OCI-LY3 (cell line): Measurements from ENCODE around the gene SLC35F2.
"Not testable (repeated sequence)": the region's sequence is repeated elsewhere in the genome, so short reads cannot be mapped to it uniquely, and the experiment has no call there.

ENCODE experiments used
- H2AFZ ChIP-seq: fragments of 200-600, 300-600 bp; shearing (Covaris generic); 2 replicates; pipeline ENCODE4 v1.6.0; 2014; ENCODE audit warnings: antibody characterized with exemption, low read depth, low read length
- H3K27ac ChIP-seq: fragments of 200-600, 300-600 bp; sonication (generic); 2 replicates; pipeline ENCODE4 v1.5.1; 2014; ENCODE audit warnings: mild to moderate bottlenecking, low read length, moderate library complexity, mixed read lengths
- H3K27me3 ChIP-seq: fragments of 200-600, 300-600 bp; sonication (generic); 2 replicates; pipeline ENCODE4 v1.6.1; 2014; ENCODE audit warnings: low read depth, low read length, mixed read lengths
- H3K36me3 ChIP-seq: fragments of 200-600, 300-600 bp; sonication (generic); replicated peaks from 2 replicates; pipeline ENCODE3; 2014; ENCODE audit warnings: low read depth, low read length, mixed read lengths
- H3K4me1 ChIP-seq: fragments of 300-600, 200-600 bp; sonication (generic); 2 replicates; pipeline ENCODE4 v1.6.1; 2014; ENCODE audit warnings: low read length, mixed read lengths
- H3K4me2 ChIP-seq: fragments of 200-600, 300-600 bp; sonication (generic); 2 replicates; pipeline ENCODE4 v1.6.1; 2014; ENCODE audit warnings: low read length, mixed read lengths
- H3K4me3 ChIP-seq: fragments of 300-600, 200-600 bp; sonication (generic); 2 replicates; pipeline ENCODE4 v1.5.1; 2014; ENCODE audit warnings: antibody characterized with exemption, mild to moderate bottlenecking, low read length, moderate library complexity
- H3K79me2 ChIP-seq: fragments of 300-600, 200-600 bp; shearing (Covaris generic); 2 replicates; pipeline ENCODE4 v1.6.1; 2014; ENCODE audit warnings: mild to moderate bottlenecking, low read length, mixed read lengths
- H3K9ac ChIP-seq: fragments of 300-600, 200-600 bp; shearing (Covaris generic); 2 replicates; pipeline ENCODE4 v1.6.0; 2014; ENCODE audit warnings: mild to moderate bottlenecking, low read length, moderate library complexity
- H3K9me3 ChIP-seq: fragments of 200-600, 300-600 bp; shearing (Covaris generic); 2 replicates; pipeline ENCODE4 v1.6.1; 2014; ENCODE audit warnings: low read length, mixed read lengths; ENCODE audit not compliant: insufficient read depth
- H4K20me1 ChIP-seq: fragments of 200-600, 300-600 bp; sonication (generic); 2 replicates; pipeline ENCODE4 v1.6.1; 2016; ENCODE audit warnings: low read length, mixed read lengths; ENCODE audit not compliant: insufficient read depth
- EZH2phosphoT487 ChIP-seq: fragments of 200-600 bp; shearing (Covaris generic); IDR thresholded peaks from 2 replicates; pipeline ENCODE4 v1.6.1; 2018; ENCODE audit warnings: antibody characterized with exemption, mixed run types, low read depth
- TF ChIP-seq, protein P1 (sequence below): fragments of 200-600, 300-600 bp; sonication (generic); IDR thresholded peaks from 2 replicates; pipeline ENCODE4 v1.5.1; 2014; ENCODE audit warnings: antibody characterized with exemption, low read length, low read depth

Gene SLC35F2

DNA sequence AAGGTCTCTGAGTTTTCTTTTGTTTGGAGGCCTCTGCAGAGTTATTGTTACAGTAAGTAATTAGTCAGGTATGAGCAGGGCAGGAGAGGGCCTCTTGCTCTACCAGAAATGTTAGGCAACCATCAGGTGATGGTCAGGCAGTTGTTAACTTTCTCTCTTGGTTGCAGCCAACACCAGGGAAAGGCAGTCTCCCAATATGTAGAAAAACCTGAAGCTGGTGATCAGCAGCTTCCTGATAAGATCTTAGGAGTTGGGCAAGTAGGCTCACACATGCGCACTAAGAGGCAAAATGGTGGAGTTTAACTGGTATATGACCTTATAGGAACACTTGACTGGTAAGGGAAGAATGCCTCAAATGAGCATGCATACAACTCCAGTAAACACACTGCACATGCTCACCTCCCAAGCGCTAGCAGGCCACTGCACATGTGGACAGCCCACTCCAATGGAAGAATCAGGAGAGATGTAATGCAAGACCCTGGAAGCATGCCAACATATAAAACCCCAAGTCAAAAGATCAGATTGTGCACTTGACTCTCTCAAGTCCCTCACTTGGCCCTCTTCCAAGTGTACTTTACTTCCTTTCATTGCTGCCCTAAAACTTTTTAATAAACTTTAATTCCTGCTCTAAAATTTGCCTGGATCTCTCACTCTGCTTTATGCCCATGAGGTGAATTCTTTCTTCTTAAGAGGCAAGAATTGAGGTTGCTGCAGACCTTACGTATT lies 23.7 kb upstream of the SLC35F2 start:
- no peaks in the 10 kb centered on the region for H3K79me2 ChIP-seq
- H3K27me3 ChIP-seq = no peaks in the 10 kb centered on the region
- no peaks in the 10 kb centered on the region for H3K36me3 ChIP-seq
- TF ChIP-seq, protein P1, sequence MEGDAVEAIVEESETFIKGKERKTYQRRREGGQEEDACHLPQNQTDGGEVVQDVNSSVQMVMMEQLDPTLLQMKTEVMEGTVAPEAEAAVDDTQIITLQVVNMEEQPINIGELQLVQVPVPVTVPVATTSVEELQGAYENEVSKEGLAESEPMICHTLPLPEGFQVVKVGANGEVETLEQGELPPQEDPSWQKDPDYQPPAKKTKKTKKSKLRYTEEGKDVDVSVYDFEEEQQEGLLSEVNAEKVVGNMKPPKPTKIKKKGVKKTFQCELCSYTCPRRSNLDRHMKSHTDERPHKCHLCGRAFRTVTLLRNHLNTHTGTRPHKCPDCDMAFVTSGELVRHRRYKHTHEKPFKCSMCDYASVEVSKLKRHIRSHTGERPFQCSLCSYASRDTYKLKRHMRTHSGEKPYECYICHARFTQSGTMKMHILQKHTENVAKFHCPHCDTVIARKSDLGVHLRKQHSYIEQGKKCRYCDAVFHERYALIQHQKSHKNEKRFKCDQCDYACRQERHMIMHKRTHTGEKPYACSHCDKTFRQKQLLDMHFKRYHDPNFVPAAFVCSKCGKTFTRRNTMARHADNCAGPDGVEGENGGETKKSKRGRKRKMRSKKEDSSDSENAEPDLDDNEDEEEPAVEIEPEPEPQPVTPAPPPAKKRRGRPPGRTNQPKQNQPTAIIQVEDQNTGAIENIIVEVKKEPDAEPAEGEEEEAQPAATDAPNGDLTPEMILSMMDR = no peak
- no peak for TF ChIP-seq EZH2phosphoT487
- no peaks in the 10 kb centered on the region for H4K20me1 ChIP-seq
- H3K4me1 ChIP-seq = no peaks in the 10 kb centered on the region
- H2AFZ ChIP-seq = no peak overlapping the region
- no peak overlapping the region for H3K4me2 ChIP-seq
- H3K9me3 ChIP-seq = no peaks in the 10 kb centered on the region
- no peak overlapping the region for H3K9ac ChIP-seq
- H3K27ac ChIP-seq = no peak overlapping the region
- no peak overlapping the region for H3K4me3 ChIP-seq

DNA sequence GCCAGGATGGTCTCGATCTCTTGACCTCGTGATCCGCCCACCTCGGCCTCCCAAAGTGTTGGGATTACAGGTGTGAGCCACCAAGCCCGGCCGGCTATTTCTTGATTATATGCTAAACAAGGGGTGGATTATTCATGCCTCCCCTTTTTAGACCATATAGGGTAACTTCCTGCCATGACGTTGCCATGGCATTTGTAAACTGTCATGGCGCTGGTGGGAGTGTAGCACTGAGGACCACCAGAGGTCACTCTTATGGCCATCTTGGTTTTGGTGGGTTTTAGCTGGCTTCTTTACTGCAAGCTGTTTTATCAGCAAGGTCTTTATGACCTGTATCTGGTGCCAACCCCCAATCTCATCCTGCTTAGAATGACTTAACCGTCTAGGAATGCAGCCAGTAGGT lies 22.9 kb upstream of the SLC35F2 start:
- not testable (repeated sequence) for H3K4me3 ChIP-seq, H3K4me2 ChIP-seq, H3K27me3 ChIP-seq, H4K20me1 ChIP-seq, H3K9me3 ChIP-seq, H3K4me1 ChIP-seq, H3K36me3 ChIP-seq, H3K9ac ChIP-seq, H3K27ac ChIP-seq, H3K79me2 ChIP-seq, H2AFZ ChIP-seq

DNA sequence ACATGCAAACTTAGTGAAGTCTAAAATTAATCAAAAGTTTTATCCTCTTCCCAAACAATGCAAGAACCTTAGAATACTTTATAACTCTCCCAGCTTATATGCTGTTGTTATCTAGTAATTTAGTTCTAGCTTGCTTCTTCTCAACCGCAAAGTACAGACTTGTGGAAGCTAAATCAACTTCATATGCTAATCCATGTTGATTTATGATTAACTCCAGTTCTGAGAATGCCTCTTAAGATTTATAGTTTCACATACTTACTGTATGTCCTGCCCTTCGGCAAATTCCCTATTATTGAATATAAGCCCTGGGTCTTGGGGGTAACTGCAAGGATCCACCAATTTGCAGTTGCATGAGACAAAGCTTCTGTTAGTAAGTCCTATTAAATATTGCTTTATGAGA lies 17.6 kb upstream of the SLC35F2 start:
- Histone ChIP-seq H3K9ac (no peak overlapping the region), H3K36me3 (no peaks in the 10 kb centered on the region), H4K20me1 (no peaks in the 10 kb centered on the region), H3K79me2 (no peaks in the 10 kb centered on the region), H3K4me3 (no peak overlapping the region), H3K4me1 (no peaks in the 10 kb centered on the region), H3K27ac (no peak overlapping the region), H3K4me2 (no peak overlapping the region), H3K9me3 (no peaks in the 10 kb centered on the region), H2AFZ (no peak overlapping the region), H3K27me3 (no peaks in the 10 kb centered on the region)
- TF ChIP-seq, protein P1 = no peak
- no peak for TF ChIP-seq EZH2phosphoT487

DNA sequence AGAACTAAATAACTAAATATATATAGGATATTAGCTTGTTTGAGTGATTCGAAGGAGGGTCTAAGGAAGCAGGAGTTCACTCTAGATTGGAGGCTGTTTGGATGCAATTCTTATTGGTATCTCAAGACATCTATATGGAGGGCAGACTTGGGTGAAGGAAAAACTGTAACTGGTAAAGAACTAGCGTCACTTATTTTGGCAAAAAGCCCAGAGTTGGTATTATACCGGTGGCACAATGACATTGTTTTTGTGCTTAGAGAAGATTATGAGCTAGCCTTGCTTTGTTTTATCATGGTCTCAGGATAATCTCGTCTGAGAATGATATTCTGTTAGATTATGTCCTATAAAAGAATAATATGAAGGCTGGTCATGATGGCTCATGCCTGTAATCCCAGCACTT lies 6.0 kb upstream of the SLC35F2 start:
- Histone ChIP-seq H3K36me3 (no peaks in the 10 kb centered on the region), H3K4me2 (peak overlapping the region; percentile 70), H3K79me2 (no peaks in the 10 kb centered on the region), H3K4me3 (no peak overlapping the region), H3K27ac (peak overlapping the region; percentile 53), H2AFZ (peak overlapping the region; percentile 84), H3K27me3 (no peaks in the 10 kb centered on the region), H3K9me3 (no peaks in the 10 kb centered on the region), H4K20me1 (no peaks in the 10 kb centered on the region), H3K4me1 (peaks cover 21% of the 10 kb centered on the region), H3K9ac (peak overlapping the region; percentile 37; the same call in 1 of the 2 replicates)
- TF ChIP-seq EZH2phosphoT487 = no peak
- TF ChIP-seq, protein P1 = no peak
